H1 (cell line): ENCODE data around the gene CDKL5. TPM values are rescaled to one million over a fixed set of nuclear protein-coding genes. Genes with fewer than 3 reads are reported as not detected.

Experiments
- CTCF ChIA-PET: fragments of 300-600 bp; sonication (Branson Sonifier 250); formaldehyde crosslinking; loops from one replicate; lab custom pipeline; 2021; ENCODE audit not compliant: partially characterized antibody; lab: Charles Lee
- POLR2A ChIA-PET: fragments of 300-600 bp; sonication (Branson Sonifier 250); formaldehyde crosslinking; loops from one replicate; lab custom pipeline; 2021; ENCODE audit warnings: inconsistent platforms; ENCODE audit not compliant: partially characterized antibody; lab: Charles Lee
- DNase-seq, 2 experiments: peaks; one replicate each; pipeline versions ENCODE4 v3.0.0 to v3.0.0-alpha.2; 2010 to 2022; ENCODE audit warnings: low spot score in 2 of 2, low read depth in 1 of 2, mixed read lengths in 1 of 2
- FAIRE-seq: peaks from 2 replicates; lab custom pipeline; 2011; peaks lifted over from hg19 to GRCh38; lab: Jason Lieb, UNC
- H2AFZ ChIP-seq: 2 replicates; pipeline ENCODE4 v1.8.1; 2012; ENCODE audit warnings: low read length, inconsistent platforms
- H2AK5ac ChIP-seq: 2 replicates; pipeline ENCODE4 v1.6.1; 2013; ENCODE audit warnings: low read depth, low read length
- H2BK120ac ChIP-seq: replicated peaks from 2 replicates; pipeline ENCODE3; 2013; ENCODE audit warnings: low read depth, low read length, inconsistent platforms
- H2BK12ac ChIP-seq: 2 replicates; pipeline ENCODE4 v1.6.1; 2013; ENCODE audit warnings: low read depth, low read length
- H2BK15ac ChIP-seq: 2 replicates; pipeline ENCODE4 v1.6.1; 2013; ENCODE audit warnings: low read length
- H2BK20ac ChIP-seq: 2 replicates; pipeline ENCODE4 v1.6.1; 2013; ENCODE audit warnings: low read length
- H2BK5ac ChIP-seq: 2 replicates; pipeline ENCODE4 v1.6.1; 2013; ENCODE audit warnings: low read depth, low read length
- H3K14ac ChIP-seq: 2 replicates; pipeline ENCODE4 v1.6.1; 2013; ENCODE audit warnings: inconsistent platforms; ENCODE audit not compliant: insufficient read length
- H3K18ac ChIP-seq: 2 replicates; pipeline ENCODE4 v1.6.1; 2013; ENCODE audit warnings: low read length; ENCODE audit errors: extremely low read depth
- H3K23ac ChIP-seq: 2 replicates; pipeline ENCODE4 v1.6.1; 2013; ENCODE audit warnings: inconsistent platforms; ENCODE audit not compliant: insufficient read length
- H3K23me2 ChIP-seq: 2 replicates; pipeline ENCODE4 v1.6.1; 2013; ENCODE audit warnings: low read depth, low read length
- H3K27ac ChIP-seq: 2 replicates; pipeline ENCODE4 v1.6.1; 2011; ENCODE audit warnings: low read depth, low read length, inconsistent platforms
- H3K27me3 ChIP-seq, 4 experiments: replicated peaks in 1 of 4; 1 replicate in 1 of 4; 2 replicates in 3 of 4; pipeline versions ENCODE4 v1.6.1 to v1.8.1; 2011 to 2013; ENCODE audit warnings: low read length in 3 of 4, mild to moderate bottlenecking in 3 of 4, inconsistent platforms in 2 of 4, mixed read lengths in 2 of 4, moderate library complexity in 1 of 4; ENCODE audit not compliant: control insufficient read depth in 3 of 4, insufficient read depth in 3 of 4; ENCODE audit errors: extremely low read depth in 1 of 4
- H3K36me3 ChIP-seq, 4 experiments: 2 replicates each; pipeline versions ENCODE4 v1.6.1 to v1.8.1; 2011 to 2013; ENCODE audit warnings: mild to moderate bottlenecking in 4 of 4, low read length in 3 of 4, moderate library complexity in 2 of 4, control low read depth in 1 of 4, inconsistent platforms in 1 of 4; ENCODE audit not compliant: insufficient read depth in 4 of 4, control insufficient read depth in 2 of 4
- H3K4ac ChIP-seq: replicated peaks from 2 replicates; pipeline ENCODE3; 2013; ENCODE audit warnings: low read length, low read depth, mixed read lengths, inconsistent platforms; ENCODE audit not compliant: insufficient read length
- H3K4me1 ChIP-seq, 4 experiments: replicated peaks in 1 of 4; 1 replicate in 1 of 4; 2 replicates in 3 of 4; pipeline versions ENCODE4 v1.6.1 to v1.8.1; 2011 to 2013; ENCODE audit warnings: low read length in 3 of 4, inconsistent platforms in 2 of 4, mixed read lengths in 1 of 4; ENCODE audit not compliant: insufficient read depth in 4 of 4, control insufficient read depth in 3 of 4
- H3K4me2 ChIP-seq, 2 experiments: 2 replicates each; pipeline versions ENCODE4 v1.6.1 to v1.8.1; 2011 to 2013; ENCODE audit warnings: low read depth in 2 of 2, low read length in 2 of 2, control low read depth in 1 of 2, inconsistent platforms in 1 of 2, mild to moderate bottlenecking in 1 of 2; ENCODE audit not compliant: insufficient read depth in 1 of 2
- H3K4me3 ChIP-seq, 4 experiments: fragments of 200-600, 300-600 bp in 1 of 4; sonication (generic), shearing (Covaris generic), sonication (Bioruptor Twin) in 1 of 4; 2 replicates each; pipeline versions ENCODE4 v1.5.1 to v1.8.1; 2011 to 2016; ENCODE audit warnings: low read length in 4 of 4, low read depth in 3 of 4, control low read depth in 2 of 4, inconsistent platforms in 2 of 4, mild to moderate bottlenecking in 2 of 4, mixed read lengths in 1 of 4, moderate library complexity in 1 of 4; ENCODE audit not compliant: insufficient read depth in 2 of 4; ENCODE audit errors: extremely low read depth in 1 of 4
- H3K56ac ChIP-seq: replicated peaks from 2 replicates; pipeline ENCODE3; 2013; ENCODE audit warnings: low read depth, mild to moderate bottlenecking, mixed read lengths, low read length, inconsistent platforms; ENCODE audit not compliant: insufficient read length
- H3K79me1 ChIP-seq: 2 replicates; pipeline ENCODE4 v1.6.1; 2013; ENCODE audit warnings: low read depth, low read length, control low read depth
- H3K79me2 ChIP-seq, 2 experiments: 2 replicates each; pipeline versions ENCODE4 v1.6.1 to v1.8.1; 2012 to 2013; ENCODE audit warnings: low read length in 2 of 2, mild to moderate bottlenecking in 2 of 2, inconsistent platforms in 1 of 2; ENCODE audit not compliant: insufficient read depth in 2 of 2, control insufficient read depth in 1 of 2
- H3K9ac ChIP-seq, 4 experiments: replicated peaks in 1 of 4; 1 replicate in 1 of 4; 2 replicates in 3 of 4; pipeline versions ENCODE4 v1.6.1 to v1.8.1; 2011 to 2013; ENCODE audit warnings: low read depth in 3 of 4, low read length in 3 of 4, control low read depth in 2 of 4, mild to moderate bottlenecking in 2 of 4, moderate library complexity in 2 of 4, inconsistent platforms in 1 of 4; ENCODE audit errors: extremely low read depth in 1 of 4
- H3K9me3 ChIP-seq, 2 experiments: 2 replicates each; pipeline versions ENCODE4 v1.6.1 to v1.8.1; 2012 to 2013; ENCODE audit warnings: mild to moderate bottlenecking in 2 of 2, moderate library complexity in 2 of 2, control low read depth in 1 of 2, inconsistent platforms in 1 of 2, low read depth in 1 of 2, low read length in 1 of 2, mixed read lengths in 1 of 2; ENCODE audit not compliant: insufficient read depth in 2 of 2
- H4K20me1 ChIP-seq, 2 experiments: replicated peaks in 1 of 2; 2 replicates each; pipeline versions ENCODE3 to v1.8.1; 2011 to 2013; ENCODE audit warnings: inconsistent platforms in 2 of 2, low read length in 2 of 2, mild to moderate bottlenecking in 1 of 2; ENCODE audit not compliant: insufficient read depth in 2 of 2, control insufficient read depth in 1 of 2
- H4K5ac ChIP-seq: 2 replicates; pipeline ENCODE4 v1.6.1; 2013; ENCODE audit warnings: low read length, low read depth, mixed read lengths, inconsistent platforms; ENCODE audit not compliant: insufficient read length
- H4K8ac ChIP-seq: 2 replicates; pipeline ENCODE4 v1.8.0; 2013; ENCODE audit warnings: mild to moderate bottlenecking, moderate library complexity, low read length, inconsistent platforms; ENCODE audit not compliant: insufficient read depth; ENCODE audit errors: extremely low read depth
- H4K91ac ChIP-seq: replicated peaks from 2 replicates; pipeline ENCODE3; 2013; ENCODE audit warnings: low read length, mixed read lengths, inconsistent platforms; ENCODE audit not compliant: insufficient read length
- BCL11A ChIP-seq, 2 experiments: IDR thresholded peaks; one replicate each; pipeline ENCODE4 v1.6.1; 2011; ENCODE audit warnings: low read depth in 2 of 2, low read length in 2 of 2, mild to moderate bottlenecking in 2 of 2
- JUND ChIP-seq: IDR thresholded peaks from 2 replicates; pipeline ENCODE4 v1.6.1; 2011; ENCODE audit warnings: mild to moderate bottlenecking, improper control_type of control experiment, low read length
- KDM4A ChIP-seq: IDR thresholded peaks from one replicate; pipeline ENCODE4 v1.7.1; 2012; ENCODE audit warnings: low read depth, mild to moderate bottlenecking, moderate library complexity, low read length, inconsistent platforms; ENCODE audit not compliant: severe bottlenecking
- PHF8 ChIP-seq: fragments of 200-600 bp; sonication (generic); conservative IDR thresholded peaks from 2 replicates; pipeline ENCODE4 v1.7.1; 2012; ENCODE audit warnings: low read depth, mild to moderate bottlenecking, inconsistent platforms, low read length, moderate library complexity
- RFX5 ChIP-seq: IDR thresholded peaks from 2 replicates; pipeline ENCODE4 v1.6.1; 2011; ENCODE audit warnings: low read depth, low read length, improper control_type of control experiment, borderline replicate concordance
- SIN3A ChIP-seq, 2 experiments: IDR thresholded peaks in 1 of 2; conservative IDR thresholded peaks in 1 of 2; 2 replicates each; pipeline ENCODE4 v1.6.1; 2011 to 2012; ENCODE audit warnings: low read length in 2 of 2, improper control_type of control experiment in 1 of 2, low read depth in 1 of 2, mild to moderate bottlenecking in 1 of 2
- SP1 ChIP-seq: IDR thresholded peaks from 2 replicates; pipeline ENCODE4 v1.6.1; 2011; ENCODE audit warnings: low read depth, low read length
- TAF1 ChIP-seq: IDR thresholded peaks from 2 replicates; pipeline ENCODE4 v1.6.1; 2011; ENCODE audit warnings: mild to moderate bottlenecking, low read depth, low read length
- WGBS, 2 experiments: shearing (Covaris generic) in 1 of 2; methylation state at CpG; one replicate each; pipeline versions ENCODE4 v1.1.6 to v1.1.7; 2013 to 2015; ENCODE audit warnings: low lambda C conversion rate in 2 of 2, mixed read lengths in 2 of 2, inconsistent platforms in 1 of 2, low coverage in 1 of 2, missing lambda C conversion rate in 1 of 2; ENCODE audit not compliant: insufficient replicate concordance in 2 of 2, insufficient coverage in 1 of 2, insufficient read length in 1 of 2; ENCODE audit errors: extremely low coverage in 1 of 2, missing lambda C conversion rate in 1 of 2; 5-methylcytosine and 5-hydroxymethylcytosine counted together
- long read RNA-seq, 2 experiments: library from RNA in 1 of 2; library from capped mRNA in 1 of 2; stranded (forward); transcript quantifications; one replicate each; pipeline ENCODE4 v2.0.0, GENCODE V29; 2021; ENCODE audit warnings: inconsistent platforms in 1 of 2
- polyA minus RNA-seq, 3 experiments: library from RNA; depleted of rRNA, polyadenylated mRNA; stranded (reverse); fragments of >200 nt; gene quantifications; 1 replicate in 2 of 3; 2 replicates in 1 of 3; pipeline ENCODE4 v1.2.3, GENCODE V29; 2011
- polyA plus RNA-seq, 7 experiments: library from polyadenylated mRNA; depleted of rRNA in 3 of 7; stranded (reverse) in 5 of 7; unstranded in 2 of 7; fragments of >200 nt in 5 of 7; fragments of 200-250 nt in 2 of 7; gene quantifications; 1 replicate in 5 of 7; 2 replicates in 1 of 7; 4 replicates in 1 of 7; pipeline versions ENCODE4 v1.2.1 to v1.2.3, GENCODE V29; 2011 to 2013; ENCODE audit warnings: missing spikeins in 2 of 7, mixed read lengths in 2 of 7
- total RNA-seq: library from RNA; stranded (reverse); fragmentation: NEBNext Ultra II Directional; extraction: Animal tissue kit (Norgen Biotek cat#: 25700); gene quantifications from 2 replicates; pipeline ENCODE4 v1.2.1, GENCODE V29; 2021

Gene CDKL5
- total RNA-seq (15.1 and 15.6 TPM in 2 replicates), polyA plus RNA-seq (2011; rRNA removed) (3.8 and 5.5 TPM in 2 replicates), polyA minus RNA-seq (2011; rRNA and poly(A)+ RNA removed) (27.7 and 37.8 TPM in 2 replicates)
- polyA plus RNA-seq (2011; cell fraction: cytosol; rRNA removed) = 5.8 TPM
- polyA plus RNA-seq (2011; cell fraction: nucleus; rRNA removed) = 7.3 TPM
- polyA plus RNA-seq (2012, experiment 1 of 2) = 3.2 to 6.7 TPM (median 5.7 TPM) in 4 replicates
- polyA plus RNA-seq (2012, experiment 2 of 2) = 0.25 TPM
- 4.0 TPM for polyA plus RNA-seq (2013, experiment 1 of 2)
- 3.8 TPM for polyA plus RNA-seq (2013, experiment 2 of 2)
- 10.3 TPM for polyA minus RNA-seq (2011; cell fraction: cytosol; rRNA and poly(A)+ RNA removed)
- polyA minus RNA-seq (2011; cell fraction: nucleus; rRNA and poly(A)+ RNA removed) = 21.6 TPM
- long read RNA-seq, experiment 1, partial matches to known transcripts = 0 of 6 reads
- long read RNA-seq, experiment 1, other reads (novel, unspliced or antisense) = 6 of 6 reads
- long read RNA-seq, experiment 2, partial matches to known transcripts = 2 of 3 reads
- long read RNA-seq, experiment 2, other reads (novel, unspliced or antisense) = 1 of 3 reads

DNA sequence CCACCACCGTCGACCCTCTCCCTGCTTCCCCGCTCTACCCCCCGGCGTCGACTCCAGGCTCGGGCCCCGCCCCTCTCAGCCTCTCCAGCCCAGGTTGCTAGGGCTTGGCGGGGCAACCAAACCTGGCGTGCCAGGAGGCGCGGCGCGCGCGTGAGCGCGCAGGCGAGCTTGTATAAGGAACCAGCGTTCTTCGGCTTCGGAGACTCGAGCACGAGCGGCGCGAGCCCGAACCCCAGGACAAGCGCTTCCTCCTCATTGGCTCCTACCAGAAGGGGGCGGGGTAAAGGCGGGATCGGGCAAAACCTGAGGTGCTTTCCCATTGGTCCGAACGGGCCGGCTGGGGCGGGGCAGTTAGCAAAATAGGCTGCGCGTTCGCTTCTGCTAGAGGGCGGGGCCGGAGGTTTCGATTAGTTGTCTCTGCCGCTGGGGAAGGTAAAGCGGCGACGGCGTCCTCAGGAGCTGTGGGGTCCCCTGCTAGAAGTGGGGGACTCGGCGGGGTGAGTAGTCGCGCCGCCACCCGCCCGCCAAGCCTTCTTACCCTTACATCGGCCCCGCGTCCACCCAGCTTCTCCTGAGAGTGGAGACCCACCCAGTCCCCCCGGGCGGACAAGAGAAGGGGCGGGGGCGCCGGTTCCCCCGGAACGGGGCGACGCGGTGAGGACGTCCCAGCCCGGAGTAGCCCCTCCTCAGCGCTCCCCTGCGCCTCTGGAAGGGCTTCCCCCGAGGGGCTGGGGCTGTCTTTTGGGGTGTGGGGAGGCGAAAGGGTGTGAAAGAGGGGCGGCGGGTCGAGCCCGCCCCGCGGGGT is at the start of gene CDKL5:
Gene CDKL5 (plus strand): TSS at position 410 of the 805 bp plus-strand sequence. CDS start 81,489 bp downstream, outside the sequence.
- peak within 1 kb of the TSS; percentile 87 for H2BK120ac ChIP-seq
- no peaks in the 10 kb centered on the region; a peak in 1 of 7 replicates for H3K4me1 ChIP-seq
- H2BK20ac ChIP-seq = peak within 1 kb of the TSS; percentile 95; the same call in 1 of the 2 replicates
- H3K79me1 ChIP-seq = no peaks in the 10 kb centered on the region; the same call in 1 of the 2 replicates
- peak within 1 kb of the TSS in 3 of 4 experiments; percentile 20 to 51 (median 48); a peak in 3 of 7 replicates for H3K9ac ChIP-seq
- peak within 1 kb of the TSS; percentile 54 to 87 (median 70) for H3K4me3 ChIP-seq
- H3K4me2 ChIP-seq = peak within 1 kb of the TSS; percentile 81 to 84
- peaks cover 2 to 6% of the 10 kb centered on the region in 2 experiments for H4K20me1 ChIP-seq
- POLR2A ChIA-PET = interaction anchor here (1.6 to 1.9 kb wide), 2 partner anchors 15 to 17 kb away, joined by 5 to 7 read pairs; no protein-coding TSS in a partner anchor
- peak within 1 kb of the TSS; percentile 12; the same call in 1 of the 2 replicates for H2BK12ac ChIP-seq
- peak within 1 kb of the TSS; percentile 100 for H2AFZ ChIP-seq
- no peaks in the 10 kb centered on the region for H3K27me3 ChIP-seq
- peak within 1 kb of the TSS; percentile 53 for H3K56ac ChIP-seq
- H3K79me2 ChIP-seq = peaks cover 0 to 37% of the 10 kb centered on the region in 2 experiments; a peak in 2 of 4 replicates
- peak within 1 kb of the TSS; percentile 98 for H4K91ac ChIP-seq
- peak within 1 kb of the TSS; percentile 77; the same call in 1 of the 2 replicates for H2BK5ac ChIP-seq
- no peak within 1 kb of the TSS for H2BK15ac ChIP-seq
- peaks cover 4% of the 10 kb centered on the region for H3K23me2 ChIP-seq
- DNase-seq (peak; percentile 90 to 91), FAIRE-seq (peak; percentile 75)
- H4K5ac ChIP-seq = peak within 1 kb of the TSS; percentile 67
- CTCF ChIA-PET = interaction anchor here (0.5 to 1.6 kb wide), 2 partner anchors 15 to 48 kb away, joined by 4 to 8 read pairs; no protein-coding TSS in a partner anchor
- 1% methylated on average over 23 of the region's 79 CpGs; no CpG with 5 or more reads in 1 of the 2 experiments for WGBS, 2 experiments
- H3K9me3 ChIP-seq = no peaks in the 10 kb centered on the region
- no peak within 1 kb of the TSS for H2AK5ac ChIP-seq
- H3K23ac ChIP-seq = no peak within 1 kb of the TSS
- H3K18ac ChIP-seq = peak within 1 kb of the TSS; percentile 62; the same call in 1 of the 2 replicates
- no peak within 1 kb of the TSS for H3K27ac ChIP-seq
- no peak within 1 kb of the TSS for H3K14ac ChIP-seq
- H4K8ac ChIP-seq = no peak within 1 kb of the TSS
- no peak within 1 kb of the TSS for H3K4ac ChIP-seq
- H3K36me3 ChIP-seq = no peaks in the 10 kb centered on the region; a peak in 1 of 8 replicates
- no peak for TF ChIP-seq JUND
- peak; percentile 34 for TF ChIP-seq KDM4A
- peak; percentile 69 for TF ChIP-seq TAF1
- TF ChIP-seq SP1 = peak; percentile 69; the same call in 1 of the 2 replicates
- TF ChIP-seq RFX5 = no peak
- TF ChIP-seq PHF8 = peak; percentile 37; the same call in 1 of the 2 replicates
- no peak for TF ChIP-seq BCL11A (IDR thresholded peaks at IDR 0.05; ENCODE audit: low read depth in 2 of 2, low read length in 2 of 2)
- peak in 1 of 2 experiments; percentile 34; a peak in 1 of 4 replicates for TF ChIP-seq SIN3A (conservative IDR thresholded peaks at IDR 0.05 in 1 of 2, IDR thresholded peaks at IDR 0.05 in 1 of 2; ENCODE audit: low read depth in 1 of 2, low read length in 2 of 2)
